A673 (cell line): ENCODE data around the gene MBD5.

Source experiments
- CTCF ChIP-seq: fragments of 300-800, 200-600 bp; sonication (generic); conservative IDR thresholded peaks from 2 replicates; pipeline ENCODE4 v1.5.1; 2017; ENCODE audit warnings: low read depth, mild to moderate bottlenecking, antibody characterized with exemption, low read length, moderate library complexity, mixed read lengths
- EZH2 ChIP-seq: fragments of 200-600 bp; sonication (generic); IDR thresholded peaks from 2 replicates; pipeline ENCODE4 v1.6.1; 2017; ENCODE audit warnings: borderline replicate concordance, low read depth, mild to moderate bottlenecking, mixed read lengths, antibody characterized with exemption, low read length; ENCODE audit not compliant: poor library complexity, severe bottlenecking

GRCh38 chr2:148058641-148059040 is 37.8 kb downstream of the MBD5 start:
- TF ChIP-seq CTCF = no peak
- no peak for TF ChIP-seq EZH2
